HG02759 (cell line): Measurements from ENCODE around the gene PACRGL.
A peak's percentile ranks its signal among the peaks of the same experiment; 100 is the strongest.
"Not testable (repeated sequence)": the region's sequence is repeated elsewhere in the genome, so short reads cannot be mapped to it uniquely, and the experiment has no call there.

ENCODE experiments used
- ATAC-seq: cut with Tn5 transposase; IDR thresholded peaks from one replicate; pipeline ENCODE4 v1.9.1; 2021; ENCODE audit warnings: mild to moderate bottlenecking, moderate library complexity; ENCODE audit not compliant: unreplicated experiment

PACRGL gene

DNA sequence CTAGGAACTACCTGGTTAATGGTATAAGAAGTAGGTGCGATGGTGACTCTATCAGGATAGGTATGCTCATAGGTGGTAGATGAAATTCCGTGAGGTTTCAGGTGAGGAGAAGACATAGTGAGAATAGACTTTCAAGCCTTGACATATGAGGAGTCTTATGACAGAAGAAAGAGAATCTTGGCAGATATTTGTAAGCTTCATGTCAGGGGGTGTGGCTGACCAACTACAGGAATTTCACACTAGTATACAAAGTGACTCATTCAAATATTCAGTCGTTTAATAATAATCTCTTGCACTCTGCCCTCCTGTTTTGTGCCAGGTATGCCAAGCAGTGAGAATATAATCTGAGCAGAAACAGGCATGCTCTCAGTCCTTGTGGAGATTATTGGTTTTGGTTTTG is 22.8 kb downstream of the PACRGL start:
- ATAC-seq, result no peak

GRCh38 chr4:20723463-20723862 is 23.2 kb downstream of the PACRGL start:
- no peak for ATAC-seq

- ATAC-seq, result no peak
Measured at GRCh38 chr4:20724915-20725314, 24.7 kb downstream of the PACRGL start.

DNA sequence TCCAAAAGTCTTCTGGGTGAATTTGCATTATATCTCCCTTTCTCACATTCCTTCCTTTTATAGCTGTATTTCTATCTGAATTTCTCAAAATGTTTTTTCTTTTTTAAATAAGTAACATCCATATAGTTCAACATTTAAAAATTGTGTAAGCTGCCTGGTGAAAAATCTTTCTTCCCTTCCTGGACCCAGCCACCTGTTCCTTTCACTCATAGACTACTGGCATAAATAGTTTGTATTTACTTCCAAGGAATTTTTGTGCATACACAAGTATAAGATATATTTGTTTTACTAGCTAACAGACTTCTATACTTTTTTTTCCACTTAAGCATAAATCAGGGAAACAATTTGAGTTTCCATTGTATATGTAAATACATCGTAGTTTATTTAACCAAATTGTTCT is 35.7 kb downstream of the PACRGL start:
- ATAC-seq, result no peak

DNA sequence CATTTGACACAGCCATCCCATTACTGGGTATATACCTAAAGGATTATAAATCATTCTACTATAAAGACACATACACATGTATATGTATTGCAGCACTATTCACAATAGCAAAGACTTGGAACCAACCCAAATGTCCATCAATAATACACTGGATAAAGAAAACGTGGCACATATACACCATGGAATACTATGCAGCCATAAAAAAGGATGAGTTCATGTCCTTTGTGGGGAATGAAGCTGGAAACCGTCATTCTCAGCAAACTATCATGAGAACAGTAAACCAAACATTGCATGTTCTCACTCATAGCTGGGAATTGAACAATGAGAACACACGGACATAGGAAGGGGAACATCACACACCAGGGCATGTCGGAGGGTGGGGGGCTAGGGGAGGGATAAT is 45.7 kb downstream of the PACRGL start:
- not testable (repeated sequence) for ATAC-seq

- no peak for ATAC-seq
Measured at GRCh38 chr4:20752641-20753040, 52.4 kb downstream of the PACRGL start.

DNA sequence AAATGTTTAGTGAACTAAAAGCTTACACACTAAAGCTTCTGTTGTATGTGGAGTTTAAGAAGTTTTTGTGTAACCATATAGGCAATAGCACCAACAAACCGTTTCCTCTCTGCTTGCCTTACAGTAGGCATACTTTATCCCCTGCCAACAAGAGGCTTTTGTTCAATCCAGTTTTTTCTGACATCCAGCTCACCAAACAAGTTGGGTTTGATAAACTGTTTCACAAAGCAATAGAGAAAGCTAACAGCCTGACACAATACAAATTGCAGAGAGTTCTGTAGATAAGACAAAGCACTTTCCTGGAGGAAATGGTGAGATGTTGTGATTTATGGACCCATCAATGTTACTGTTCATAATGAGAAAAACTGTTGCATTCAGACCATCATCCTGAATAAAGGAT is 53.8 kb downstream of the PACRGL start:
- no peak for ATAC-seq

- ATAC-seq, result no peak
Measured at GRCh38 chr4:20760053-20760452, 59.8 kb downstream of the PACRGL start.

DNA sequence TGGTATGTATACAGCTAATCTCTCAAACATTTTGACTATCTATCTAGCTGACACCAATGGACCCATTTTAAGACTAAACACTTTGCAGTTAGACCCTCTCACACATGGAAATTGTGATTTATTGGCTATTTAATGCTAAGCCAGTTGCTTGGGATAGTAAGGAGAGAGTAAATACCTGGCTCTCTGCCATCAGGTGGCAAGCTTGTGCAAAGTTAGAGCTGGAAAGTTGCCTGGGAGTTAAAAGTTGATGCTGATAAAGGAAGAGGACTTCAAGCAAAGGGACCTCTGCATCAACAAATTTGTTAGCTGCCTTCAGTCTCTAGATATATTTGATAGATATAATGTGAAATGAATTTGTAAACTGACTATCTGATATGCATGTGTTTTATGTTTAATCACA is 61.1 kb downstream of the PACRGL start:
- no peak for ATAC-seq

DNA sequence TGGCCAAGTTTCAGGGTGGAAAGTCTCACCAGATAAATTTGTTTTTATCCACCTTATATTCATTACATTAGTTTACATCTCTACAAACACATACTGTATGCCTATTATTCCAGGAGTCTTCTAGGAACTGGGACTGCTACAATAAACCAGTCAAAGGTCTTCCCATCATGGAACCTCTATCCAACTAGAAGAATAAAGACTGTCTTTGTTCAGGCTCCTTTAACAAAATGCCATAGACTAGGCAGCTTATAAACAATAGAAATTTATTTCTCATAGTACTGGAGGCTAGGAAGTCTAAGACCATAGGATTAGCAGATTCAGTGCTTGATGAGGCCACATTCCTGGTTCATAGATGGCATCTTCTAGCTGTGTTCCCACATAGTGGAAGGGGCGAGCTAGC is 61.6 kb downstream of the PACRGL start:
- ATAC-seq, result no peak

GRCh38 chr4:20764366-20764992 is 64.2 kb downstream of the PACRGL start:
- ATAC-seq, result no peak

DNA sequence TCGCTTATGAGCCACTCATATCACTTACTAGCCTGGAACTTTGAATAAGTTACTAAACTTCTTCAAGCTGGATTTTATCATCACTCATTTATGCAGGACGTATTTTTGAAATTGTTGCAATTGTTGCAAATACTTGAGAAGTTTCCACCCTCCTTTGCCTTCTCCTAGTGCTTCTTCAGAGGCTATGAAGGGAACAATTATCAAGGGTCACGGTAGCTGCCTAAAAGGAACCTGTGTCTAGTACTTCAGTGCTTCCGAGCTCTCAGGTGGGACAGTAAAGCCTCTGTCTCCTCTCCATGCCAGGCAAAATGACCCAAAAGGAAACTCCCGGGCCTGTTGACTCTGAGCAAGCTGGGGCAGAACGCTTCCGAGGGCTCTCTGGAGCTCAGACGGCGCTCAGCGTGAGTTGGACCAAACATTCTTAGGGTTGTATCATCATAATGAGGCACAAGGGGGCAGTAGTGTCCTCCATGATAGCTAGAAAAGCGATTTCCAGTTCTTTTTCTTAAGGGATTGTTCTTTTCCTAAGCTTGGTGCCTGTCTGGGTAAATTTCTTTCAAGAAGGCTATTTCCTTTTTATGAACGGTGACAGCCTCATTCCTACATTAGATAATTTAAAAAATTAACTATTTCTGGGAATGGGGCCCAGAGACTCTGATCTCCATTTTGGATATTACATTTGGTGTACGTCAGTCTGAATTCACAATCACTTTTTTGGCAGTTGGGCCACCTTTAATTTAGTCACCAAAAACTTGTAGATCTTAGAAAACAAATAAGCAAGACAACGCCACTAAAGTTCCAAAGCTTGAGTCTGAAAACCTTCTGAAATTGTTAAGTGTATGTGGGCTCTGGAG is 73.1 kb downstream of the PACRGL start:
- peak; percentile 84 for ATAC-seq

DNA sequence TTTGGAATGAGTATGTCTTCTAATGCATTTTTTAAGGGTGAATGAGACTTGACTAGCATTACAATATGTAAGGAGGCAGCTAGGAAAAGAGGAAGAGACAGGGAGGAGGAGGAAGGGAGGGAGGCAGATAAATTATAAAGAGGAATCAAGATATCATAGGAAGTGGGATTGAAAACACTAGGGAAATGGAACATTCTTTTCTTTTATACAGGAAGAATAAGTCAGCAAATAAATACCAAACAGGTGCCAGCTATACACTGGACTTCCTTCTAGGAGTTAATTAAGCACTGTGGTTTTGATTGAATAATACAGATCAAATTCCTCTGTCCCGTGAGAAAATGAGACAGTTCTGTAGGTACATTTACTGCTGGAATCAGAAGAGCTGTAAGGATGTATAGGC is 78.6 kb downstream of the PACRGL start:
- no peak for ATAC-seq

DNA sequence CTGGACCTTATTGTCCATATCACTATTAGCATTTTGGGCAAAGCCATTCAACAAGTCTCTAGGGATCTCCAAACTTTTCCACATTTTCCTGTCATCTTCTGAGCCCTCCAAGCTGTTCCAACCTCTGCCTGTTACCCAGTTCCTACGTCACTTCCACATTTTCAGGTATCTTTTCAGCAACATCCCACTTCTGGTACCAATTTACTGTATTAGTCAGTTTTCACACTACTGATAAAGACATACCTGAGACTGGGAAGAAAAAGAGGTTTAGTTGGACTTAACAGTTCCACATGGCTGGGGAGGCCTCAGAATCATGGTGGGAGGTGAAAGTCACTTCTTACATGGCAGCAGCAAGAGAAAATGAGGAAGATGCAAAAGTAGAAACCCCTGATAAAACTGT is 82.9 kb downstream of the PACRGL start:
- not testable (repeated sequence) for ATAC-seq

DNA sequence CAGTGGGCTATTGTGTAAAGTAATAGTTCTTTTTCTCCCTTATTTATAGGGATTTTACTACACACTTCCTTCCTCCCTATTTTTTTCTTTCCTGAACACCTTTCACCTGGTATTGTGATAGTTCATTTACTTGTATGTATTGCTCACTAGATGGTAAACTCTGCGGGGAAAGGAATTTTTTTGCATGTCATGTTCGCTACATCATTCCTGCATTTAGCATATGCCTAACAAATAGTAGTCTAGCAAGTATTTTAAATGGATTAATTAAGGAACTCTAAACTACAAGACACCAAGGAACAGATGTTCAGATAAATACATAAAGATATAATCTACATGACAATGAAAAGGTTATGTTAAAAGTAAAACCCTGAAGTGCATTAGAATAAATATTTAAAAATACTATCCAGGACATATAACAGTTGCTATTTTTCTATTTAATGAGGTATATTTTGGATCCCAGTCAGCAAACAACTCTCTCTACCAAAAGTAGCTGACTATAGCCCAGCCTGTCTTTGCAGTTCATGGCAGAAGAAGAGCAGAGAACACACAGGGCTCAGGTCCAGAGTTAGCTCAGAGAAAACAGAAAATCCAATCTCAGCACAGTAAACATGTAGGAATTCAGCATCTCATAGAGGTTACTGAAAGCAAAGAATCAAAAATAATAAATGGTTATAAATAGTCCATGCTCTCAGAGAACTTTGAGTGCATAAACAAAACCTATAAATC is 87.8 kb downstream of the PACRGL start:
- no peak for ATAC-seq
